Bronchial epithelial cell (primary cell): ENCODE data around the gene TUBB4B. TPM values are rescaled to one million over a fixed set of nuclear protein-coding genes. Genes with fewer than 3 reads are reported as not detected.

ENCODE experiments used
- DNase-seq: peaks from one replicate; pipeline ENCODE4 v3.0.0-alpha.2; 2010; ENCODE audit warnings: low read depth
- FAIRE-seq: peaks from 2 replicates; lab custom pipeline; 2011; peaks lifted over from hg19 to GRCh38; lab: Jason Lieb, UNC
- H3K27me3 ChIP-seq: 2 replicates; pipeline ENCODE4 v1.5.1; 2011; ENCODE audit warnings: low read length; ENCODE audit not compliant: control insufficient read depth, insufficient read depth
- H3K36me3 ChIP-seq: 2 replicates; pipeline ENCODE4 v1.5.1; 2011; ENCODE audit warnings: low read length; ENCODE audit not compliant: control insufficient read depth, insufficient read depth
- H3K4me3 ChIP-seq: 2 replicates; pipeline ENCODE4 v1.5.1; 2011; ENCODE audit warnings: mild to moderate bottlenecking, low read depth, low read length, control low read depth
- total RNA-seq: library from RNA; depleted of rRNA; stranded (reverse); fragments of >200 nt; gene quantifications from 2 replicates; pipeline ENCODE4 v1.2.1, GENCODE V29; 2014
- TF ChIP-seq, protein P1 (sequence below): IDR thresholded peaks from 2 replicates; pipeline ENCODE4 v1.5.1; 2011; ENCODE audit warnings: mild to moderate bottlenecking, moderate library complexity, low read length, control low read depth, inconsistent platforms; ENCODE audit not compliant: insufficient read depth, severe bottlenecking

The TUBB4B gene
- total RNA-seq, 1 donor from 2014 or later = 82.7 TPM

DNA sequence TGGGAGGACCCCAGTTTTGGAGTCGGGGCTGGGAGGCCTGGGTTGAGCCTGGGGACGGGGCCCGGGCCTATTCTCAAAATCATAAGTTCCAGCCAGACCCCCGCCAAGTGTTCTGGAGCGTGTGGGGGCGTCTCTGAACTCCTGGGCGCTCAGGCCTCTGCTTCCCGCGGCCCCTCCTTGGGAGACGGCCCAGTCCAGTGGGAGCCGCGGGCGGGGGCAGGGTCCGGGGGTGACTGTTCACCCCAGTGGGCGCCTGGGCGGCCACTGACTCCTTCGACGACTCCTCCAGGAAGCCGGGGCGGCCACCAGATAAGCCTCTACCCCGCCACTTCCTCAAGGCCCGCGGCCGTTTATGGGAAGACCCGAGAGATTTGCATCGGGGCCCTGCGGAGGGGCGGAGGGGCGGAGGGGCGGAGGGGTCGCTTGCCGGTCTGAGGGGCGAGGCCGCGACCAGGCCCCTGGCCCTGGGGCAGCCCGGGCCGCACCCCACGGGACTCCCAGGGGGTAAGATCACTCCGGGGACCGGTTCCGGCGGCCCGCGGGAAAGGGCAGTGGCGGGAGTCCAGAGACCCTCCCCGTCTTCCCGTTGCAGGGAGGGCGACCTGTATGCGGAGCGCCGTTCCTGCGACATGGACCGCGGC, 37.1 kb downstream of the TUBB4B start:
- no peaks in the 10 kb centered on the region for H3K27me3 ChIP-seq
- DNase-seq (no peak), FAIRE-seq (no peak)
- peak overlapping the region; percentile 82 for H3K4me3 ChIP-seq
- TF ChIP-seq, protein P1, sequence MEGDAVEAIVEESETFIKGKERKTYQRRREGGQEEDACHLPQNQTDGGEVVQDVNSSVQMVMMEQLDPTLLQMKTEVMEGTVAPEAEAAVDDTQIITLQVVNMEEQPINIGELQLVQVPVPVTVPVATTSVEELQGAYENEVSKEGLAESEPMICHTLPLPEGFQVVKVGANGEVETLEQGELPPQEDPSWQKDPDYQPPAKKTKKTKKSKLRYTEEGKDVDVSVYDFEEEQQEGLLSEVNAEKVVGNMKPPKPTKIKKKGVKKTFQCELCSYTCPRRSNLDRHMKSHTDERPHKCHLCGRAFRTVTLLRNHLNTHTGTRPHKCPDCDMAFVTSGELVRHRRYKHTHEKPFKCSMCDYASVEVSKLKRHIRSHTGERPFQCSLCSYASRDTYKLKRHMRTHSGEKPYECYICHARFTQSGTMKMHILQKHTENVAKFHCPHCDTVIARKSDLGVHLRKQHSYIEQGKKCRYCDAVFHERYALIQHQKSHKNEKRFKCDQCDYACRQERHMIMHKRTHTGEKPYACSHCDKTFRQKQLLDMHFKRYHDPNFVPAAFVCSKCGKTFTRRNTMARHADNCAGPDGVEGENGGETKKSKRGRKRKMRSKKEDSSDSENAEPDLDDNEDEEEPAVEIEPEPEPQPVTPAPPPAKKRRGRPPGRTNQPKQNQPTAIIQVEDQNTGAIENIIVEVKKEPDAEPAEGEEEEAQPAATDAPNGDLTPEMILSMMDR = no peak
- H3K36me3 ChIP-seq = peaks cover 21% of the 10 kb centered on the region

DNA sequence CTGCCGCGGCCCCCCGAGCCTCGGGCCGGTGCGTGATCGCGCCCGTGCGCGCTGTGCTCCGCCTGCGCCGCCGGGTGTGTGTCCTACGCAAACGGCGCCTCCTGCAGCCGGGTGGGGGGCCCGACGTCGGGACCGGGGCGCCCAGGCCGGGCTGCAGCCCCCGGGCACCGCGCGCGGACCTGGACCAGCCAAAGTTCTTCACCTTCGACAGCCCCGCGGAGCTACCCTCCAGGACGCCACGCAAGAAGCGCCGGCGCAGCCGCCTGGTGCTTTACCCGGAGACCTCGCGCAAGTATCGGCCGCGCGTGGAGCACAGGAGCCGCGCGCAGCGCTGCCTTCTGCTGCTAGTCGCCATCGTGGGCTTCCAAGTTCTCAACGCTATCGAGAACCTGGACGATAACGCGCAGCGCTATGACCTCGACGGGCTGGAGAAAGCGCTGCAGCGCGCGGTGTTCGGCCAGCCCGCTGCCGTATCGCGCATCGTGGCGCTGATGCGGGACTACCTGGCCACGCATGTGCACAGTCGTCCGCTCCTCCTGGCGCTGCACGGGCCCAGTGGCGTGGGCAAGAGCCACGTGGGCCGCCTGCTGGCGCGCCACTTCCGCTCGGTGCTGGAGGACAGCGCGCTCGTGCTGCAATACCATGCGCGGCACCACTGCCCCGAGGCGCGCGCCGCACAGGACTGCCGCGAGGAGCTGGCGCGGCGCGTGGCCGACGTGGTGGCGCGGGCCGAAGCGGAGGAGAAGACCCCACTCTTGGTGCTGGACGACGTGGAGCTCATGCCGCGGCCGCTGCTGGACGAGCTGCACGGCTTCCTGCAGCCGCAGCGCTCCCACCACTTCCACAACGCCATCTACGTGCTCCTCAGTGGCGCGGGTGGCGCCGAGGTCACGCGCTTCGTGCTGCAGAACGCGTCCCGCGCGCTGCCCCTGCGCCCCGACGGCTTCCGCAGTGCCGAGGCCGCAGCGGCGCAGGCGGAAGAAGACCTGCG, 37.9 kb downstream of the TUBB4B start:
- H3K4me3 ChIP-seq = peak overlapping the region; percentile 82
- FAIRE-seq = no peak
- TF ChIP-seq, protein P1 = no peak
- H3K27me3 ChIP-seq = no peaks in the 10 kb centered on the region
- peaks cover 20% of the 10 kb centered on the region for H3K36me3 ChIP-seq
- DNase-seq = no peak

DNA sequence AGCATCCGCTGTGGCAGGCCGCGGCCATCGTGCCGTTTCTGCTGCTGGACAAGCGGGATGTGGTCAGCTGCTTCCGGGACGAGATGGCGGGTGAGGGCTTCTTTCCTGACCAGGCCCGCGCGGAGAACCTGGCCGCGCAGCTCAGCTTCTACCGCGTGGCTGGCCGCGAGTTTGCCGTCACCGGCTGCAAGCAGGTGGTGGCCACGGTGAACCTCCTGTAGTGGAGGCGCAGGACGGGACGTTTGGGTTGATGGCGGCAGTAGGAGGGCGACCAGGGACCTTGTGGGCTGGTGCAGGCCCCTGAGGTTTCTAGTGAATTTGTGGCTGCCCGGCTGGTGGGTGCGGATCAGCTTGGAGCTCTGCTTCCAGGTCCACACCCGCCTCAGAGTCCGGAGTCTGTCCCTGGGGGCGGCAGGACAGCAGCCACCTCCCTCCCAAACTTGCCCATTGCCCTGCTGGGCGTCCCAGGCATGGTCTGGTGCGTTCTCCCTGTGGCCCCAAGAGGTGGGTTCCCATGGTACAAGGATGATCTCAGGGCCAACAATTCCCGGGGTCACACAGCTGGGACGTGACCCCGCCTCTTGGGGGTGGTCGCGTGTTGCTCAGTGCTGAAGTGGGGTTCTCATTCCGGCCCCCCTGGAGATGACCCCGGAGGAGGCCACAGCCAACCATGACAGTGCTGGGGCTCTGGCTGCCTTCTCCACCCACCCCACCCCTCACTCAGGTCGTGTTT, 38.8 kb downstream of the TUBB4B start:
- no peak for FAIRE-seq
- TF ChIP-seq, protein P1 = no peak
- no peak overlapping the region for H3K4me3 ChIP-seq
- no peak for DNase-seq
- H3K36me3 ChIP-seq = peaks cover 20% of the 10 kb centered on the region
- H3K27me3 ChIP-seq = no peaks in the 10 kb centered on the region

DNA sequence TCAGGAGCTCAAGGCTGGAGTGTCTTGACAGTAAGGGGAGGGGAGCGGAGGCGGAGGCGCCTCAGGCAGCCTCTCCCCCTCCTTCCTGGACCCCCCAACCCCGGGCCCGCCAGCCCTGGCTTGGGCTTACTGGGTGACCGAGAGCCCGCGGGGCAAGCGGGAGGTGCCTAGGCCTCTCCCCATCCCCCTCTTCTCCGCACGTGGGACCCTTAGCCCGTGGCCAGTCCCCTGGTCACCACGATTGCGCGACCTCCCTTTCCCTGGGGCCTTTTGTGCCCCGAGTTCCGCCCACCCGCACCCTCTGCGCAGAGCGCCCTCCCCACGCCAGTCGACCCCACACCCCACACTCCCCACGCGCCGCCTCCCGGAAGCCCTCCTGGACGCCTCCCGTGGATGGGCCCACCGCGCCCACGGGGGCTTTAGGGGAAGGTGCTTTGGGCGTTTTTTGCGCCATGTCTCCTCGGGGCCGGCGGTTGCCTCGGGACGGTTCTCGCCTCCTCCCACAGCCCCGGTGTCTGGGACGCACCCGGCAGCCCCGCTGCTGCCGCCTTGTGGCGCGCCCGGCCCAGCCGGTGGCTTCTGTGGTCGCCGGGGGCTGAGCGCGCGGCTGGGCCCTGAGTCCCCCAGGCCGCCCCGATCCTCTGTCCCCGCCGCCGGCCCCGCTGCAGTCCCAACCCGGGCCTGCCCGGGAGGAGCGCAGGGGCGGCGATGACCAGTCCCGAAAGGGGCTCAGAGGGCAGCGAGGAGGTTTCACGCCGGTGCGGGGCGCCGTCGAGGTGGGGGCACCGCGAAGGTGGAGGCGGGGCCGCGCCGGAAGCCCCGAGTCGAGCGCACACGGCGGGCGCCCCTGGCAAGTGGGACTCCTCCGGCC, 39.6 kb downstream of the TUBB4B start:
- H3K36me3 ChIP-seq = peaks cover 20% of the 10 kb centered on the region
- no peaks in the 10 kb centered on the region for H3K27me3 ChIP-seq
- H3K4me3 ChIP-seq = no peak overlapping the region
- DNase-seq (no peak), FAIRE-seq (no peak)
- TF ChIP-seq, protein P1 = peak; percentile 25

DNA sequence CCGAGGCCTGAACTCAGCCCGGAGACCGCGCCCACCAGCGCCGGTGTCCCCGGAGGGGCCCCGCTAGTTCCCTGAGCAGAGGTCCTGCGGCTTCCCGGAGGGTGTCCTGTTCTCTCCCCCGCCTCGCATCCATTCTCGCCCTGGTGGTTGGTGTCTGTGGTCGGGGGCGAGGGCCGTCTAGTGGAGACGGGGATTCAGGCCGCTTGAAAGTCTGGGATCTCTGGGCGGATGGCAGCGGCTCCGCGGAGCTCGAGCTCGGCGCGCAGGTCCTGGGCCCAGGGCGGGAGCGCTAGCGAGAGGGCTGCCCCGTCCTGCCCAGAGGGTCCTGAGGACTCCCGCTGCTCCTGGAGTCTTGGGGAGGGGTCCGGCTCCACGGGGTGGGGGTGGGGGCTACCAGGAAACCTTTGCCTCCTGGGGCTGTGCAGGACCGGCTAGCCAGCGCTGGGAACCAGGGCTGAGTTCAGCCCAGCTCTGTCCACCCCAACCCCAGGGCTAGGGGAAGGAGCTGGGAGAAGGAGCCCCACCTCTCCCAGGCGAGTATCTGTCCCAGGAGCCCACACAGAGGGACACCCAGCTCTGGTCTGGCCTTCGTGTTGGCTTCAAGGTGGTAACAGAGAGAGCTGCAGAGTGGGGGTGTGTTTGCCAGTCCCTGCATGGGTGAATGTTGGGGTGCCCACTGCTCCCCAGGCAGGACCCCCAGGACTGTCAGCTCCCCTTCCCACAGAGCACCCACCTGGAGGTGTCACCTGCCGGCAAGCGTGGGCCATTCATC, 40.4 kb downstream of the TUBB4B start:
- peaks cover 20% of the 10 kb centered on the region for H3K36me3 ChIP-seq
- DNase-seq = no peak
- no peak for FAIRE-seq
- TF ChIP-seq, protein P1 = no peak
- no peak overlapping the region for H3K4me3 ChIP-seq
- H3K27me3 ChIP-seq = no peaks in the 10 kb centered on the region
